GM21381 (cell line): Measurements from ENCODE around the gene JUN.
A peak's percentile ranks its signal among the peaks of the same experiment; 100 is the strongest.

Experiments
- ATAC-seq: cut with Tn5 transposase; IDR thresholded peaks from one replicate; pipeline ENCODE4 v1.9.1; 2021; ENCODE audit warnings: mild to moderate bottlenecking, moderate library complexity; ENCODE audit not compliant: unreplicated experiment

The JUN gene

GRCh38 chr1:58764294-58764978 lies 19.4 kb downstream of the JUN start:
- ATAC-seq: no peak

- no peak for ATAC-seq
Measured at GRCh38 chr1:58763214-58763613, 20.6 kb downstream of the JUN start.

GRCh38 chr1:58762806-58763205 lies 21.0 kb downstream of the JUN start:
- ATAC-seq: no peak

- ATAC-seq: peak; percentile 75
Measured at GRCh38 chr1:58755468-58755872, 28.4 kb downstream of the JUN start.

GRCh38 chr1:58754683-58755467 lies 29.0 kb downstream of the JUN start:
- no peak for ATAC-seq

- no peak for ATAC-seq
Measured at GRCh38 chr1:58754073-58754613, 29.7 kb downstream of the JUN start.

GRCh38 chr1:58753431-58753866 lies 30.4 kb downstream of the JUN start:
- no peak for ATAC-seq

- ATAC-seq: no peak
Measured at GRCh38 chr1:58749646-58750045, 34.2 kb downstream of the JUN start.

- ATAC-seq: no peak
Measured at GRCh38 chr1:58748666-58749065, 35.2 kb downstream of the JUN start.

GRCh38 chr1:58746757-58747156 lies 37.1 kb downstream of the JUN start:
- no peak for ATAC-seq

GRCh38 chr1:58746182-58746581 lies 37.7 kb downstream of the JUN start:
- no peak for ATAC-seq

- no peak for ATAC-seq
Measured at GRCh38 chr1:58745666-58746065, 38.2 kb downstream of the JUN start.

- no peak for ATAC-seq
Measured at GRCh38 chr1:58745117-58745516, 38.7 kb downstream of the JUN start.

GRCh38 chr1:58741678-58742553 lies 41.9 kb downstream of the JUN start:
- ATAC-seq: no peak

- no peak for ATAC-seq
Measured at GRCh38 chr1:58739856-58740466, 43.9 kb downstream of the JUN start.

- ATAC-seq: no peak
Measured at GRCh38 chr1:58738876-58739275, 45.0 kb downstream of the JUN start.

- ATAC-seq: no peak
Measured at GRCh38 chr1:58735586-58735985, 48.3 kb downstream of the JUN start.

- no peak for ATAC-seq
Measured at GRCh38 chr1:58734630-58735029, 49.2 kb downstream of the JUN start.

GRCh38 chr1:58732087-58732775 lies 51.6 kb downstream of the JUN start:
- no peak for ATAC-seq
